ENCODE measurements around the gene CXCL12.

CXCL12 gene

GRCh38 chr10:44334091-44334490 is 50.8 kb downstream of the CXCL12 start:
- no peak for DNase-seq (ENCODE audit: low spot score)

- DNase-seq (ENCODE audit: low spot score): no peak
These were observed 51.4 kb downstream of the CXCL12 start for GRCh38 chr10:44333511-44333910.

GRCh38 chr10:44332465-44332864 is 52.4 kb downstream of the CXCL12 start:
- DNase-seq (ENCODE audit: low spot score): no peak

GRCh38 chr10:44330431-44330830 is 54.5 kb downstream of the CXCL12 start:
- DNase-seq (ENCODE audit: low spot score): no peak

GRCh38 chr10:44327461-44327860 is 57.4 kb downstream of the CXCL12 start:
- no peak for DNase-seq (ENCODE audit: low spot score)
